HepG2 (cell line): Measurements from ENCODE around the gene HPS3. TPM values are rescaled to one million over a fixed set of nuclear protein-coding genes. Genes with fewer than 3 reads are reported as not detected.

Experiments
- ARHGAP35 ChIP-seq: sonication (generic); formaldehyde crosslinking; IDR thresholded peaks from 2 replicates; pipeline ENCODE4 v1.9.0; 2022; ENCODE audit warnings: mild to moderate bottlenecking, inconsistent platforms, moderate library complexity, missing genetic modification reagents, borderline replicate concordance
- DNMT3B ChIP-seq: conservative IDR thresholded peaks from 2 replicates; pipeline ENCODE4 v1.6.1; 2016; ENCODE audit warnings: missing biosample characterization, control low read depth
- HNRNPL ChIP-seq: fragments of 200-400 bp; formaldehyde crosslinking; IDR thresholded peaks from 2 replicates; pipeline ENCODE4 v1.6.1; 2017; ENCODE audit warnings: mild to moderate bottlenecking, low read depth, low read length
- MLLT10 ChIP-seq: sonication (generic); formaldehyde crosslinking; IDR thresholded peaks from 2 replicates; pipeline ENCODE4 v1.4.0; 2020; ENCODE audit warnings: missing genetic modification reagents
- PITX1 ChIP-seq: sonication (generic); formaldehyde crosslinking; IDR thresholded peaks from 2 replicates; pipeline ENCODE4 v1.5.1; 2020; ENCODE audit warnings: mild to moderate bottlenecking, missing genetic modification reagents
- TEAD2 ChIP-seq: sonication (generic); formaldehyde crosslinking; IDR thresholded peaks from 2 replicates; pipeline ENCODE4 v1.9.0; 2021; ENCODE audit warnings: missing genetic modification reagents
- THYN1 ChIP-seq: sonication (generic); formaldehyde crosslinking; IDR thresholded peaks from 2 replicates; pipeline ENCODE4 v1.8.1; 2023; ENCODE audit warnings: low read depth, mild to moderate bottlenecking, moderate library complexity, missing genetic modification reagents, borderline replicate concordance
- ZFP90 ChIP-seq: sonication (generic); formaldehyde crosslinking; IDR thresholded peaks from 2 replicates; pipeline ENCODE4 v1.8.0; 2022; ENCODE audit warnings: missing genetic modification reagents, mild to moderate bottlenecking, inconsistent platforms, borderline replicate concordance
- ZNF619 ChIP-seq: sonication (generic); formaldehyde crosslinking; IDR thresholded peaks from 2 replicates; pipeline ENCODE4 v1.4.0; 2020; ENCODE audit warnings: mild to moderate bottlenecking, missing genetic modification reagents
- polyA plus RNA-seq, 8 experiments: library from polyadenylated mRNA; depleted of rRNA in 3 of 8; stranded (reverse) in 7 of 8; unstranded in 1 of 8; fragments of >200 nt; fragmentation: Illumina TruSeq in 4 of 8; extraction: Trizol in 4 of 8; gene quantifications; 2 replicates each; pipeline versions ENCODE4 v1.2.1 to v1.2.3, GENCODE V29; 2011 to 2016; ENCODE audit warnings: low read depth in 4 of 8, missing spikeins in 1 of 8, mixed read lengths in 1 of 8; ENCODE audit not compliant: insufficient read depth in 1 of 8
- total RNA-seq, 5 experiments: library from RNA; depleted of rRNA; stranded (reverse); fragments of >200 nt; fragmentation: Illumina TruSeq; extraction: Trizol; gene quantifications; 2 replicates each; pipeline ENCODE4 v1.2.3, GENCODE V29; 2016; ENCODE audit warnings: low read depth in 1 of 5
- TF ChIP-seq, protein P1 (sequence below): sonication (generic); formaldehyde crosslinking; IDR thresholded peaks from 2 replicates; pipeline ENCODE4 v1.5.0; 2020; ENCODE audit warnings: mild to moderate bottlenecking, missing genetic modification reagents, borderline replicate concordance
- TF ChIP-seq, protein P2 (sequence below): sonication (generic); formaldehyde crosslinking; IDR thresholded peaks from 2 replicates; pipeline ENCODE4 v1.4.0; 2020; ENCODE audit warnings: mild to moderate bottlenecking, missing genetic modification reagents, borderline replicate concordance
- TF ChIP-seq, protein P3 (sequence below): sonication (generic); formaldehyde crosslinking; IDR thresholded peaks from 2 replicates; pipeline ENCODE4 v1.4.0; 2020; ENCODE audit warnings: missing genetic modification reagents
- TF ChIP-seq, protein P4 (sequence below): sonication (generic); formaldehyde crosslinking; IDR thresholded peaks from 2 replicates; pipeline ENCODE4 v1.5.0; 2020; ENCODE audit warnings: missing genetic modification reagents

The HPS3 gene
- total and polyA plus RNA-seq, 2 of the 13 experiments (the other 11 are each of a cell fraction or from before 2014, with no cell fraction given), result 9.5 to 18.9 TPM

DNA sequence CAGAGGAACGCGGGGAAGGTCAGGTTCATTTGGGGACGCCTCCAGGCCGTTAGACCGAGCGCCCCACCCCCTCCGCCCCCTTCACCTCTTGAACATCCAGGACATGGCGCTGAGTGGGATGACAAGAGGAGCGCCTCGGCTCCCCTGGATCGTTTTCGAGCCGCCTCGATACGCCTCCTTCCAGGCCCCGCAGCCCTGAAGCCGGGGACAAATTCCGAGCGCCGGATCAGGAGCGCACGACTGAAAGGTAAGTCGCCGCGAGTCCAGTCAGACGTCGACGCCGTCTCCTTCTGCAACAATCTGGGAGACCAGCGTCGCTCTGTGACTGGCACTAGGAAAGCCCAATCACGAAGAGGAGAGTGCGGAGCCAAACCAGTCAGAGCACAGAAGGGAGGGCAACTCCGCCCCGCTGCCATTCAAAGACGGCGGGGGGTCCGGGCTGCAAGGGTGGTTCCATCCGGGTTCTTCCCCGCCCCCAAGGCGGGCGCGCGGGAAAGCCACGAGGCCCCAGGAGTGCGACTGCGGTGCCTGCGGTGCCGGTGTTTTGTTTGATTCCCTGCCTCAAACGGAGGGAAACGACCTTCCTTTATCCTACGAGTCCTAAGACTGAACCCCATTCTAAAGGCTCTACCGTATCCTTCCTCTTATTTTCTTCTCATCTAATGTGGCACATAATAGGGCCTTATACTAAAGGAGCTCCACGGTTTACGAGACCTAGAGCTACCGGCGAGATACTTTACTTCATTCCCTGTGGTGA is 43.0 kb upstream of the HPS3 start, which contains the start of gene HLTF (continued):
- TF ChIP-seq, protein P1, sequence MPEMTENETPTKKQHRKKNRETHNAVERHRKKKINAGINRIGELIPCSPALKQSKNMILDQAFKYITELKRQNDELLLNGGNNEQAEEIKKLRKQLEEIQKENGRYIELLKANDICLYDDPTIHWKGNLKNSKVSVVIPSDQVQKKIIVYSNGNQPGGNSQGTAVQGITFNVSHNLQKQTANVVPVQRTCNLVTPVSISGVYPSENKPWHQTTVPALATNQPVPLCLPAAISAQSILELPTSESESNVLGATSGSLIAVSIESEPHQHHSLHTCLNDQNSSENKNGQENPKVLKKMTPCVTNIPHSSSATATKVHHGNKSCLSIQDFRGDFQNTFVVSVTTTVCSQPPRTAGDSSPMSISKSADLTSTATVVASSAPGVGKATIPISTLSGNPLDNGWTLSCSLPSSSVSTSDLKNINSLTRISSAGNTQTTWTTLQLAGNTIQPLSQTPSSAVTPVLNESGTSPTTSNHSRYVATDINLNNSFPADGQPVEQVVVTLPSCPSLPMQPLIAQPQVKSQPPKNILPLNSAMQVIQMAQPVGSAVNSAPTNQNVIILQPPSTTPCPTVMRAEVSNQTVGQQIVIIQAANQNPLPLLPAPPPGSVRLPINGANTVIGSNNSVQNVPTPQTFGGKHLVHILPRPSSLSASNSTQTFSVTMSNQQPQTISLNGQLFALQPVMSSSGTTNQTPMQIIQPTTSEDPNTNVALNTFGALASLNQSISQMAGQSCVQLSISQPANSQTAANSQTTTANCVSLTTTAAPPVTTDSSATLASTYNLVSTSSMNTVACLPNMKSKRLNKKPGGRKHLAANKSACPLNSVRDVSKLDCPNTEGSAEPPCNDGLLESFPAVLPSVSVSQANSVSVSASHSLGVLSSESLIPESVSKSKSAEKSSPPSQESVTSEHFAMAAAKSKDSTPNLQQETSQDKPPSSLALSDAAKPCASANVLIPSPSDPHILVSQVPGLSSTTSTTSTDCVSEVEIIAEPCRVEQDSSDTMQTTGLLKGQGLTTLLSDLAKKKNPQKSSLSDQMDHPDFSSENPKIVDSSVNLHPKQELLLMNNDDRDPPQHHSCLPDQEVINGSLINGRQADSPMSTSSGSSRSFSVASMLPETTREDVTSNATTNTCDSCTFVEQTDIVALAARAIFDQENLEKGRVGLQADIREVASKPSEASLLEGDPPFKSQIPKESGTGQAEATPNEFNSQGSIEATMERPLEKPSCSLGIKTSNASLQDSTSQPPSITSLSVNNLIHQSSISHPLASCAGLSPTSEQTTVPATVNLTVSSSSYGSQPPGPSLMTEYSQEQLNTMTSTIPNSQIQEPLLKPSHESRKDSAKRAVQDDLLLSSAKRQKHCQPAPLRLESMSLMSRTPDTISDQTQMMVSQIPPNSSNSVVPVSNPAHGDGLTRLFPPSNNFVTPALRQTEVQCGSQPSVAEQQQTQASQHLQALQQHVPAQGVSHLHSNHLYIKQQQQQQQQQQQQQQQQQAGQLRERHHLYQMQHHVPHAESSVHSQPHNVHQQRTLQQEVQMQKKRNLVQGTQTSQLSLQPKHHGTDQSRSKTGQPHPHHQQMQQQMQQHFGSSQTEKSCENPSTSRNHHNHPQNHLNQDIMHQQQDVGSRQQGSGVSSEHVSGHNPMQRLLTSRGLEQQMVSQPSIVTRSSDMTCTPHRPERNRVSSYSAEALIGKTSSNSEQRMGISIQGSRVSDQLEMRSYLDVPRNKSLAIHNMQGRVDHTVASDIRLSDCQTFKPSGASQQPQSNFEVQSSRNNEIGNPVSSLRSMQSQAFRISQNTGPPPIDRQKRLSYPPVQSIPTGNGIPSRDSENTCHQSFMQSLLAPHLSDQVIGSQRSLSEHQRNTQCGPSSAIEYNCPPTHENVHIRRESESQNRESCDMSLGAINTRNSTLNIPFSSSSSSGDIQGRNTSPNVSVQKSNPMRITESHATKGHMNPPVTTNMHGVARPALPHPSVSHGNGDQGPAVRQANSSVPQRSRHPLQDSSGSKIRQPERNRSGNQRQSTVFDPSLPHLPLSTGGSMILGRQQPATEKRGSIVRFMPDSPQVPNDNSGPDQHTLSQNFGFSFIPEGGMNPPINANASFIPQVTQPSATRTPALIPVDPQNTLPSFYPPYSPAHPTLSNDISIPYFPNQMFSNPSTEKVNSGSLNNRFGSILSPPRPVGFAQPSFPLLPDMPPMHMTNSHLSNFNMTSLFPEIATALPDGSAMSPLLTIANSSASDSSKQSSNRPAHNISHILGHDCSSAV (CRISPR knock-in tag), result peak; percentile 77; the same call in 1 of the 2 replicates
- TF ChIP-seq PITX1, result peak; percentile 50; the same call in 1 of the 2 replicates
- TF ChIP-seq HNRNPL, result no peak
- TF ChIP-seq, protein P2, sequence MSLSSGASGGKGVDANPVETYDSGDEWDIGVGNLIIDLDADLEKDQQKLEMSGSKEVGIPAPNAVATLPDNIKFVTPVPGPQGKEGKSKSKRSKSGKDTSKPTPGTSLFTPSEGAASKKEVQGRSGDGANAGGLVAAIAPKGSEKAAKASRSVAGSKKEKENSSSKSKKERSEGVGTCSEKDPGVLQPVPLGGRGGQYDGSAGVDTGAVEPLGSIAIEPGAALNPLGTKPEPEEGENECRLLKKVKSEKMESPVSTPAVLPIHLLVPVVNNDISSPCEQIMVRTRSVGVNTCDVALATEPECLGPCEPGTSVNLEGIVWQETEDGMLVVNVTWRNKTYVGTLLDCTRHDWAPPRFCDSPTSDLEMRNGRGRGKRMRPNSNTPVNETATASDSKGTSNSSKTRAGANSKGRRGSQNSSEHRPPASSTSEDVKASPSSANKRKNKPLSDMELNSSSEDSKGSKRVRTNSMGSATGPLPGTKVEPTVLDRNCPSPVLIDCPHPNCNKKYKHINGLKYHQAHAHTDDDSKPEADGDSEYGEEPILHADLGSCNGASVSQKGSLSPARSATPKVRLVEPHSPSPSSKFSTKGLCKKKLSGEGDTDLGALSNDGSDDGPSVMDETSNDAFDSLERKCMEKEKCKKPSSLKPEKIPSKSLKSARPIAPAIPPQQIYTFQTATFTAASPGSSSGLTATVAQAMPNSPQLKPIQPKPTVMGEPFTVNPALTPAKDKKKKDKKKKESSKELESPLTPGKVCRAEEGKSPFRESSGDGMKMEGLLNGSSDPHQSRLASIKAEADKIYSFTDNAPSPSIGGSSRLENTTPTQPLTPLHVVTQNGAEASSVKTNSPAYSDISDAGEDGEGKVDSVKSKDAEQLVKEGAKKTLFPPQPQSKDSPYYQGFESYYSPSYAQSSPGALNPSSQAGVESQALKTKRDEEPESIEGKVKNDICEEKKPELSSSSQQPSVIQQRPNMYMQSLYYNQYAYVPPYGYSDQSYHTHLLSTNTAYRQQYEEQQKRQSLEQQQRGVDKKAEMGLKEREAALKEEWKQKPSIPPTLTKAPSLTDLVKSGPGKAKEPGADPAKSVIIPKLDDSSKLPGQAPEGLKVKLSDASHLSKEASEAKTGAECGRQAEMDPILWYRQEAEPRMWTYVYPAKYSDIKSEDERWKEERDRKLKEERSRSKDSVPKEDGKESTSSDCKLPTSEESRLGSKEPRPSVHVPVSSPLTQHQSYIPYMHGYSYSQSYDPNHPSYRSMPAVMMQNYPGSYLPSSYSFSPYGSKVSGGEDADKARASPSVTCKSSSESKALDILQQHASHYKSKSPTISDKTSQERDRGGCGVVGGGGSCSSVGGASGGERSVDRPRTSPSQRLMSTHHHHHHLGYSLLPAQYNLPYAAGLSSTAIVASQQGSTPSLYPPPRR (CRISPR knock-in tag), result peak; percentile 27; the same call in 1 of the 2 replicates
- TF ChIP-seq TEAD2 (CRISPR knock-in tag), result peak; percentile 91; the same call in 1 of the 2 replicates
- no peak; the same call in 1 of the 2 replicates for TF ChIP-seq ARHGAP35
- TF ChIP-seq ZNF619 (CRISPR knock-in tag), result peak; percentile 61; the same call in 1 of the 2 replicates
- TF ChIP-seq, protein P3, sequence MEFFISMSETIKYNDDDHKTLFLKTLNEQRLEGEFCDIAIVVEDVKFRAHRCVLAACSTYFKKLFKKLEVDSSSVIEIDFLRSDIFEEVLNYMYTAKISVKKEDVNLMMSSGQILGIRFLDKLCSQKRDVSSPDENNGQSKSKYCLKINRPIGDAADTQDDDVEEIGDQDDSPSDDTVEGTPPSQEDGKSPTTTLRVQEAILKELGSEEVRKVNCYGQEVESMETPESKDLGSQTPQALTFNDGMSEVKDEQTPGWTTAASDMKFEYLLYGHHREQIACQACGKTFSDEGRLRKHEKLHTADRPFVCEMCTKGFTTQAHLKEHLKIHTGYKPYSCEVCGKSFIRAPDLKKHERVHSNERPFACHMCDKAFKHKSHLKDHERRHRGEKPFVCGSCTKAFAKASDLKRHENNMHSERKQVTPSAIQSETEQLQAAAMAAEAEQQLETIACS (CRISPR knock-in tag), result peak; percentile 70
- TF ChIP-seq ZFP90 (CRISPR knock-in tag), result peak; percentile 95; the same call in 1 of the 2 replicates
- TF ChIP-seq, protein P4, sequence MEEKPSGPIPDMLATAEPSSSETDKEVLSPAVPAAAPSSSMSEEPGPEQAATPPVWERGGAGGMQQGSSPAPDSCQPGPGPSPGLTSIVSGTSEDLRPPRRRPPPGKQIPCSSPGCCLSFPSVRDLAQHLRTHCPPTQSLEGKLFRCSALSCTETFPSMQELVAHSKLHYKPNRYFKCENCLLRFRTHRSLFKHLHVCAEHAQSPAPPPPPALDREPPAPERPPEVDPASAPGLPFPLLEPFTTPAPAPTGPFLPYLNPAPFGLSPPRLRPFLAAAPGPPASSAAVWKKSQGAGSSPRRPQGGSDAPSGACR, result no peak
- no peak for TF ChIP-seq THYN1 (CRISPR knock-in tag)
- no peak for TF ChIP-seq MLLT10
- peak; percentile 95 for TF ChIP-seq DNMT3B (CRISPR knock-in tag)
